Ovary (tissue), 9 donors: ENCODE data around the gene ST6GALNAC3. TPM values are rescaled to one million over a fixed set of nuclear protein-coding genes. Genes with fewer than 3 reads are reported as not detected.

Source experiments
- DNase-seq, 5 donors: peaks; one replicate each; pipeline ENCODE4 v3.0.0-alpha.2; 2019 to 2020
- H3K27ac ChIP-seq, 2 donors: fragments of 200-600 bp; one replicate each; pipeline versions ENCODE4 v1.5.1 to v1.8.0; 2019 to 2022
- H3K27me3 ChIP-seq: fragments of 200-600 bp; one replicate; pipeline ENCODE4 v1.8.0; 2022
- H3K36me3 ChIP-seq: fragments of 200-600 bp; sonication (generic); one replicate; pipeline ENCODE4 v1.5.1; 2019
- H3K4me1 ChIP-seq: one replicate; pipeline ENCODE4 v1.8.1; 2013; ENCODE audit warnings: mild to moderate bottlenecking, moderate library complexity; ENCODE audit not compliant: insufficient read depth
- H3K4me3 ChIP-seq: fragments of 200-600 bp; sonication (generic); one replicate; pipeline ENCODE4 v1.5.1; 2017
- H3K9me3 ChIP-seq, 2 donors: fragments of 200-600 bp in 1 of 2; sonication (generic) in 1 of 2; one replicate each; pipeline versions ENCODE4 v1.5.1 to v1.8.1; 2013 to 2019; ENCODE audit warnings: mild to moderate bottlenecking in 1 of 2, moderate library complexity in 1 of 2
- CTCF ChIP-seq, 3 donors: fragments of 450-650 bp in 2 of 3; fragments of 200-600 bp in 1 of 3; IDR thresholded peaks; one replicate each; pipeline versions ENCODE4 v1.5.1 to v1.8.0; 2016 to 2022; ENCODE audit warnings: antibody characterized with exemption in 3 of 3, mild to moderate bottlenecking in 1 of 3
- EP300 ChIP-seq: sonication (generic); formaldehyde crosslinking; IDR thresholded peaks from one replicate; pipeline ENCODE4 v1.6.1; 2017; ENCODE audit warnings: antibody characterized with exemption
- POLR2A ChIP-seq: fragments of 450-650 bp; IDR thresholded peaks from one replicate; pipeline ENCODE4 v1.6.1; 2017; ENCODE audit warnings: antibody characterized with exemption, mild to moderate bottlenecking, moderate library complexity
- WGBS, 3 donors: extraction: QIAGEN DNeasy Blood & Tissue Kit in 1 of 3; methylation state at CpG; one replicate each; pipeline versions ENCODE4 v1.1.5 to v1.1.7; 2013 to 2017; 5-methylcytosine and 5-hydroxymethylcytosine counted together
- intact Hi-C, 4 donors: fragments of 100-400 bp; cut with DNase I; formaldehyde crosslinking; loops; one replicate each; pipeline versions ENCODE4 v1.11.0 to v1.15.1; 2022 to 2023
- polyA plus RNA-seq, 2 donors: library from polyadenylated mRNA; stranded (reverse); fragments of 200-250 nt in 1 of 2; fragments of 350-450 nt in 1 of 2; fragmentation: Illumina TruSeq in 1 of 2; extraction: RNeasy Lipid Tissue Mini Kit (QIAGEN cat#74804) in 1 of 2; gene quantifications; one replicate each; pipeline ENCODE4 v1.2.3, GENCODE V29; 2013 to 2014
- total RNA-seq, 7 donors: library from RNA; depleted of rRNA in 2 of 7; stranded (reverse); fragments of >200 nt in 2 of 7; fragmentation: NEBNext Ultra II Directional in 3 of 7; extraction: Animal tissue kit (Norgen Biotek cat#: 25700) in 3 of 7; gene quantifications; one replicate each; pipeline versions ENCODE4 v1.1.0 to v1.2.4, GENCODE V29; 2016 to 2023
- donor health status: DM: no; HTN: no; CAD: no; lungs with moderate emphysema.
- donor health status: DM: no; HTN: no; CAD: no.
- donor health status: Bipolar disorder and iron deficiency.
- donor health status: DM: yes; HTN: yes; CAD: no.
- donor health status: DM: no; HTN: no; CAD: no.
- donor health status: DM: yes; HTN: yes; CAD: no.

The ST6GALNAC3 gene
- total and polyA plus RNA-seq, 9 donors = 1.9 to 6.7 (median 4.0) TPM

- TF ChIP-seq EP300 = no peak
- no peak for TF ChIP-seq POLR2A
- TF ChIP-seq CTCF (IDR thresholded peaks at IDR 0.05) = no peak
- DNase-seq = no peak
- Histone ChIP-seq H3K4me1 (no peaks in the 10 kb centered on the region), H3K27ac (no peak overlapping the region), H3K9me3 (no peaks in the 10 kb centered on the region), H3K4me3 (no peak overlapping the region), H3K36me3 (no peaks in the 10 kb centered on the region), H3K27me3 (no peaks in the 10 kb centered on the region)
- intact Hi-C loops = no loop called here
- WGBS, 3 donors = 42 to 49% (median 42%) methylated on average over 5 of the region's 5 CpGs
These were observed 172.8 kb downstream of the ST6GALNAC3 start for GRCh38 chr1:76247261-76247852.

- DNase-seq = no peak
- intact Hi-C loops = no loop called here
- H3K9me3 ChIP-seq = no peaks in the 10 kb centered on the region
- no peak overlapping the region for H3K27ac ChIP-seq
- WGBS, 3 donors = 56 to 59% (median 57%) methylated on average over 2 of the region's 2 CpGs
- no peaks in the 10 kb centered on the region for H3K27me3 ChIP-seq
- no peaks in the 10 kb centered on the region for H3K4me1 ChIP-seq
- H3K36me3 ChIP-seq = no peaks in the 10 kb centered on the region
- no peak overlapping the region for H3K4me3 ChIP-seq
- no peak for TF ChIP-seq POLR2A
- no peak for TF ChIP-seq EP300
- no peak for TF ChIP-seq CTCF (IDR thresholded peaks at IDR 0.05)
These were observed 175.7 kb downstream of the ST6GALNAC3 start for GRCh38 chr1:76250271-76250670.

GRCh38 chr1:76252431-76252830, 177.9 kb downstream of the ST6GALNAC3 start:
- Histone ChIP-seq H3K4me3 (no peak overlapping the region), H3K4me1 (no peaks in the 10 kb centered on the region), H3K36me3 (no peaks in the 10 kb centered on the region), H3K27ac (no peak overlapping the region), H3K9me3 (no peaks in the 10 kb centered on the region), H3K27me3 (no peaks in the 10 kb centered on the region)
- intact Hi-C loops = no loop called here
- no peak for TF ChIP-seq CTCF (IDR thresholded peaks at IDR 0.05)
- no peak for TF ChIP-seq POLR2A
- no peak for TF ChIP-seq EP300
- no peak for DNase-seq
- 45 to 68% (median 57%) methylated on average over 3 of the region's 3 CpGs for WGBS, 3 donors

- no peak for TF ChIP-seq EP300
- TF ChIP-seq CTCF (IDR thresholded peaks at IDR 0.05) = no peak
- no peak for TF ChIP-seq POLR2A
- no peaks in the 10 kb centered on the region for H3K36me3 ChIP-seq
- 63 to 71% (median 67%) methylated on average over 9 of the region's 9 CpGs for WGBS, 3 donors
- H3K27me3 ChIP-seq = no peaks in the 10 kb centered on the region
- no peak for DNase-seq
- H3K9me3 ChIP-seq = no peaks in the 10 kb centered on the region
- H3K27ac ChIP-seq = no peak overlapping the region
- no peaks in the 10 kb centered on the region for H3K4me1 ChIP-seq
- no peak overlapping the region for H3K4me3 ChIP-seq
- intact Hi-C loops = no loop called here
These were observed 179.8 kb downstream of the ST6GALNAC3 start for GRCh38 chr1:76254104-76255030.
